HG03469 (cell line): Measurements from ENCODE around the gene COX7B2.

Experiments
- ATAC-seq: cut with Tn5 transposase; IDR thresholded peaks from one replicate; pipeline ENCODE4 v1.9.1; 2021; ENCODE audit warnings: mild to moderate bottlenecking, moderate library complexity, moderate number of reproducible peaks; ENCODE audit not compliant: unreplicated experiment

COX7B2 gene

GRCh38 chr4:46730075-46730474, 179.0 kb downstream of the COX7B2 start:
- ATAC-seq: no peak

GRCh38 chr4:46720055-46720454, 189.0 kb downstream of the COX7B2 start:
- ATAC-seq: no peak

GRCh38 chr4:46717950-46718349, 191.1 kb downstream of the COX7B2 start:
- ATAC-seq: no peak

GRCh38 chr4:46715468-46715867, 193.6 kb downstream of the COX7B2 start:
- no peak for ATAC-seq

- ATAC-seq: no peak
These were observed 210.2 kb downstream of the COX7B2 start for GRCh38 chr4:46698891-46699290.
